HEK293T (cell line): ENCODE data around the gene FSTL4.

Source experiments
- BHLHE40 ChIP-seq: fragments of 450-650 bp; IDR thresholded peaks from 2 replicates; pipeline ENCODE4 v1.6.1; 2016; ENCODE audit warnings: mild to moderate bottlenecking, moderate library complexity, borderline replicate concordance
- FOXA1 ChIP-seq: fragments of 450-650 bp; IDR thresholded peaks from 2 replicates; pipeline ENCODE4 v1.6.1; 2016; ENCODE audit warnings: mild to moderate bottlenecking
- FOXM1 ChIP-seq: fragments of 450-650 bp; IDR thresholded peaks from 2 replicates; pipeline ENCODE4 v1.6.1; 2017; ENCODE audit warnings: mild to moderate bottlenecking, borderline replicate concordance
- NFRKB ChIP-seq: fragments of 450-650 bp; IDR thresholded peaks from 2 replicates; pipeline ENCODE4 v1.6.1; 2016; ENCODE audit warnings: mild to moderate bottlenecking, moderate library complexity
- SP1 ChIP-seq: fragments of 450-650 bp; IDR thresholded peaks from 2 replicates; pipeline ENCODE4 v1.6.1; 2017
- SUZ12 ChIP-seq: fragments of 450-650 bp; IDR thresholded peaks from 2 replicates; pipeline ENCODE4 v1.6.1; 2016; ENCODE audit warnings: mild to moderate bottlenecking

- TF ChIP-seq NFRKB (no peak), SUZ12 (no peak), BHLHE40 (no peak), SP1 (no peak), FOXM1 (no peak), FOXA1 (no peak)
Measured at GRCh38 chr5:133292300-133292699, 320.0 kb downstream of the FSTL4 start.
